Lower lobe of right lung (tissue), 2 donors: ENCODE measurements around the gene ENPP3. TPM values are rescaled to one million over a fixed set of nuclear protein-coding genes. Genes with fewer than 3 reads are reported as not detected.

Experiments used
- ATAC-seq, 2 donors: fragments of 200-7000 bp; cut with Tn5 transposase; one replicate each; pipeline ENCODE4 v1.9.1; 2020 to 2022; ENCODE audit warnings: mild to moderate bottlenecking in 2 of 2, moderate library complexity in 2 of 2
- DNase-seq: peaks from one replicate; pipeline ENCODE4 v3.0.0-alpha.2; 2020
- H3K27ac ChIP-seq: fragments of 200-600 bp; one replicate; pipeline ENCODE4 v1.8.0; 2022
- H3K27me3 ChIP-seq: fragments of 200-600 bp; one replicate; pipeline ENCODE4 v1.8.0; 2022; ENCODE audit warnings: low read depth
- H3K36me3 ChIP-seq: fragments of 200-600 bp; one replicate; pipeline ENCODE4 v1.8.0; 2022; ENCODE audit warnings: mild to moderate bottlenecking
- H3K4me1 ChIP-seq: fragments of 200-600 bp; one replicate; pipeline ENCODE4 v1.8.0; 2022
- H3K4me3 ChIP-seq: fragments of 200-600 bp; one replicate; pipeline ENCODE4 v1.8.0; 2022; ENCODE audit warnings: mild to moderate bottlenecking
- H3K9me3 ChIP-seq: fragments of 200-600 bp; one replicate; pipeline ENCODE4 v1.8.0; 2022
- CTCF ChIP-seq: fragments of 200-600 bp; IDR thresholded peaks from one replicate; pipeline ENCODE4 v1.8.0; 2022; ENCODE audit warnings: antibody characterized with exemption, mild to moderate bottlenecking
- intact Hi-C: fragments of 100-400 bp; cut with DNase I; formaldehyde crosslinking; loops from one replicate; pipeline ENCODE4 v1.11.0; 2022
- total RNA-seq: library from RNA; stranded (reverse); fragmentation: NEBNext Ultra II Directional; extraction: Animal tissue kit (Norgen Biotek cat#: 25700); gene quantifications from one replicate; pipeline ENCODE4 v1.2.1, GENCODE V29; 2021
- donor health status: DM: no; HTN: yes; CAD: no; lungs with severe emphysema.

The ENPP3 gene
- total RNA-seq, 1 donor from 2014 or later = 1.7 TPM

- Histone ChIP-seq H3K27ac (no peak overlapping the region), H3K4me3 (no peak overlapping the region), H3K9me3 (no peaks in the 10 kb centered on the region), H3K4me1 (no peaks in the 10 kb centered on the region), H3K27me3 (no peaks in the 10 kb centered on the region), H3K36me3 (no peaks in the 10 kb centered on the region)
- intact Hi-C loops = no loop called here
- TF ChIP-seq CTCF = no peak
- DNase-seq (no peak), ATAC-seq (no peak)
Measured at GRCh38 chr6:131638013-131638412, 911 bp downstream of the ENPP3 start.

GRCh38 chr6:131640100-131640499, 3.0 kb downstream of the ENPP3 start:
- DNase-seq = no peak
- TF ChIP-seq CTCF = no peak
- Histone ChIP-seq H3K36me3 (no peaks in the 10 kb centered on the region), H3K27ac (no peak overlapping the region), H3K4me1 (no peaks in the 10 kb centered on the region), H3K27me3 (no peaks in the 10 kb centered on the region), H3K9me3 (no peaks in the 10 kb centered on the region), H3K4me3 (no peak overlapping the region)
- intact Hi-C loops = no loop called here
- no peak for ATAC-seq

GRCh38 chr6:131640576-131640975, 3.5 kb downstream of the ENPP3 start:
- no peak for DNase-seq
- no peaks in the 10 kb centered on the region for H3K36me3 ChIP-seq
- intact Hi-C loops = no loop called here

DNA sequence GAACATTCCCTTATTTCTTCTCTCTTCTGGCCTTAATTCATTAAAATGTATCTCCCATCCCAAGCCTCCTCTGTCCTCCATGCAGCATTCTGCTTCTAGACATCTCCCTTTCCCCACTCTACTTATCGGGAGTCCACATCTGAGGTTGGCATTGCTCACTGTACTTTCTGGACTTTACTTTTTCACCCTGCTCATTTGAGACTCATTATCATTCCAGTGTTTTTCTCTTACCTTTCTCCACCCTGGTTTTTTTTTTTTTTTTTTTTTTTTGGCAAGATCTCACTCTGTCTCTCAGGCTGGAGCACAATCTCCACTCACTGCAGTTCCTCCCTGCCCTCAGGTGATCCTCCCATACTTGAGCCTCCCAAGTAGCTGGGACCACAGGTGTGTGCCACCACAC, 4.5 kb downstream of the ENPP3 start:
- no peaks in the 10 kb centered on the region for H3K36me3 ChIP-seq
- no peaks in the 10 kb centered on the region for H3K9me3 ChIP-seq
- ATAC-seq = no peak
- TF ChIP-seq CTCF = no peak
- no peaks in the 10 kb centered on the region for H3K4me1 ChIP-seq
- intact Hi-C loops = no loop called here
- no peak overlapping the region for H3K4me3 ChIP-seq
- no peak overlapping the region for H3K27ac ChIP-seq
- no peaks in the 10 kb centered on the region for H3K27me3 ChIP-seq
- DNase-seq = no peak

More at GRCh38 chr6:131640576-131640975, 3.5 kb downstream of the ENPP3 start:
- H3K4me1 ChIP-seq = no peaks in the 10 kb centered on the region
- TF ChIP-seq CTCF = no peak
- H3K9me3 ChIP-seq = no peaks in the 10 kb centered on the region
- no peaks in the 10 kb centered on the region for H3K27me3 ChIP-seq
- no peak overlapping the region for H3K27ac ChIP-seq
- ATAC-seq = no peak
- H3K4me3 ChIP-seq = no peak overlapping the region

DNA sequence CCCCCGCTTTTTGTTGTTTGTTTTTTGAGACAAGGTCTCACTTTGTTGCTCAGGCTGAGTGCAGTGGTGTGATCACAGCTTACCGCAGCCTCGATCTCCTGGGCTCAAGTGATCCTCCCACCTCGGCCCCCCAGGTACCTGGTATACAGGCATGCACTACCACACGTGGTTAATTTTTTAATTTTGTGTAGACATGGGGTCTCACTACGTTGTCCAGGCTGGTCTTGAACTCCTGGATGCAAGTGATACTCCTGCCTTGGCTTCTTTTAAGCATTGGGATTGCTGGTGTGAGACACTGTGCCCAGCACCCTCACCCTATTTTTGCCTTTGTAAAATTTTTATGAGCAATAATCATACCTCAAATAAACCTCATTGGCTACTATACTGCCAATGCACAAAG, 5.5 kb downstream of the ENPP3 start:
- no peak for DNase-seq
- Histone ChIP-seq H3K9me3 (no peaks in the 10 kb centered on the region), H3K4me1 (no peaks in the 10 kb centered on the region), H3K4me3 (no peak overlapping the region), H3K27ac (no peak overlapping the region), H3K36me3 (no peaks in the 10 kb centered on the region), H3K27me3 (no peaks in the 10 kb centered on the region)
- intact Hi-C loops = no loop called here
- TF ChIP-seq CTCF = no peak
- no peak for ATAC-seq

GRCh38 chr6:131642987-131643611, 6.0 kb downstream of the ENPP3 start:
- Histone ChIP-seq H3K4me1 (no peaks in the 10 kb centered on the region), H3K27ac (no peak overlapping the region), H3K4me3 (no peak overlapping the region), H3K9me3 (no peaks in the 10 kb centered on the region), H3K27me3 (no peaks in the 10 kb centered on the region), H3K36me3 (no peaks in the 10 kb centered on the region)
- no peak for DNase-seq
- no peak for ATAC-seq
- intact Hi-C loops = no loop called here
- no peak for TF ChIP-seq CTCF
